ENCODE data around the gene ABI2. TPM values are rescaled to one million over a fixed set of nuclear protein-coding genes. Genes with fewer than 3 reads are reported as not detected.
A peak's percentile ranks its signal among the peaks of the same experiment; 100 is the strongest.

ABI2 gene
- total RNA-seq, 1 experiment from 2014 or later, result 141 TPM

DNA sequence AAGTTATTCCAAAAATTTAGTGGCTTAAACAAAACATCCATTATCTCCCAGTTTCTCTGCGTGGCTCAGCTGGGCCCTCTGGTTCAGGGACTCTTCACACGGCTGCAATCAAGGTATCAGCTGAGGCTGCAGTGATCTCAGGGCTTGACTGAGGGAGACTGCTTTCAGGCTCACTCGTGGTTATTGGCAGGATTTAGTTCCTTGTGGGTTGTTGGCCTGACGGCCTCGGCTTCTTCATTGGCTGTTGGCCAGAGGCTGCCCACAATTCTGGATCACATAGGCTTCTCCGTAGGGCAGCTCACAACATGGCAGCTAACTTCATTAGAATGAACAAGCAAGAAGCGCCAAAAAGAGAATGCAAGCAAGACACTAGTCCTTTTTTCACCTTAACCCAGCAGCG lies 90.1 kb downstream of the ABI2 start:
- Histone ChIP-seq H3K4me2 (ENCODE audit: insufficient read depth, insufficient read length, low read length) (no peak overlapping the region), H2BK5ac (ENCODE audit: insufficient read length, low read length) (no peak overlapping the region), H3K79me2 (ENCODE audit: insufficient read depth, low read length) (no peaks in the 10 kb centered on the region), H4K20me1 (ENCODE audit: control insufficient read depth, insufficient read depth, insufficient read length) (no peaks in the 10 kb centered on the region), H3K23me2 (ENCODE audit: insufficient read length, low read depth, low read length, poor library complexity, severe bottlenecking) (no peaks in the 10 kb centered on the region), H4K5ac (ENCODE audit: insufficient read length, low read depth, low read length) (no peak overlapping the region), H3K4me1 (ENCODE audit: insufficient read depth, low read length) (no peaks in the 10 kb centered on the region), H4K8ac (replicated peaks; ENCODE audit: insufficient read length, low read depth, low read length) (no peak overlapping the region), H3T11ph (ENCODE audit: low read length) (no peak overlapping the region), H3K56ac (ENCODE audit: insufficient read length, low read depth, low read length) (no peak overlapping the region), H2BK12ac (ENCODE audit: insufficient read length, low read depth, low read length) (no peak overlapping the region), H4K91ac (ENCODE audit: insufficient read length, low read depth, low read length) (no peak overlapping the region), H3K23ac (ENCODE audit: insufficient read length, low read depth, low read length) (no peak overlapping the region), H2AK5ac (ENCODE audit: insufficient read length, low read length) (no peak overlapping the region), H3K9me3 (ENCODE audit: control insufficient read depth, low read depth, low read length) (no peaks in the 10 kb centered on the region), H3K14ac (ENCODE audit: insufficient read depth, low read length) (no peak overlapping the region), H3K27ac (ENCODE audit: insufficient read length, low read depth, low read length) (no peak overlapping the region), H2BK20ac (ENCODE audit: low read depth, low read length, poor library complexity, severe bottlenecking) (no peak overlapping the region), H2BK15ac (ENCODE audit: low read depth, low read length) (no peak overlapping the region), H3K4ac (ENCODE audit: low read depth, low read length) (no peak overlapping the region), H3K27me3 (ENCODE audit: insufficient read depth, low read length) (no peaks in the 10 kb centered on the region), H3K18ac (ENCODE audit: insufficient read length, low read depth, low read length) (no peak overlapping the region), H3K79me1 (ENCODE audit: insufficient read depth, low read depth, low read length, poor library complexity, severe bottlenecking) (no peaks in the 10 kb centered on the region), H2BK120ac (ENCODE audit: low read depth, low read length, poor library complexity, severe bottlenecking) (no peak overlapping the region), H3K9ac (ENCODE audit: extremely low read depth, insufficient read length, low read length) (no peak overlapping the region), H2AFZ (ENCODE audit: low read length) (no peak overlapping the region)
- TF ChIP-seq CTCF (conservative IDR thresholded peaks at IDR 0.05), result no peak
- Mint-ChIP-seq H3K4me3 (no peak overlapping the region), H3K9me3 (no peaks in the 10 kb centered on the region), H3K27me3 (ENCODE audit: low read depth) (no peaks in the 10 kb centered on the region), H3K27ac (peak overlapping the region in 1 of 3 experiments; percentile 41; a peak in 2 of 7 replicates), H3K4me1 (no peaks in the 10 kb centered on the region), H3K36me3 (ENCODE audit: insufficient read depth in 1 of 3, low read depth in 3 of 3) (peaks cover 39 to 77% (median 59%) of the 10 kb centered on the region in 3 experiments; a peak in 6 of 7 replicates)
- WGBS (ENCODE audit: extremely low coverage, insufficient read length, low lambda C conversion rate), result no CpG with 5 or more reads among the region's 8 CpGs
- DNase-seq, result no peak
